K562 (cell line): ENCODE data around the gene MB21D2. TPM values are rescaled to one million over a fixed set of nuclear protein-coding genes. Genes with fewer than 3 reads are reported as not detected.

Experiments
- ATAC-seq: fragments of 200-7000 bp; cut with Tn5 transposase; 3 replicates; pipeline ENCODE4 v1.9.1; 2020; ENCODE audit warnings: moderate library complexity
- BruUV-seq: library from RNA; stranded (reverse); fragments of 400-500 nt; replicated peaks from 2 replicates; lab custom pipeline; 2021; lab: Mats Ljungman, UMichigan
- CTCF ChIA-PET: fragments of 300-600 bp; formaldehyde crosslinking; extraction: SDS; loops from one replicate; lab custom pipeline; 2021; ENCODE audit warnings: low intra/inter-chr PET ratio; lab: Yijun Ruan, JAX
- POLR2A ChIA-PET: fragments of 300-600, 350-650 bp; sonication (Branson Sonifier 250); formaldehyde crosslinking; extraction: SDS; loops from one replicate; lab custom pipeline; 2021; ENCODE audit warnings: antibody characterized with exemption, inconsistent platforms; lab: Yijun Ruan, JAX
- DNase-seq, 4 experiments: peaks; one replicate each; pipeline versions ENCODE4 v3.0.0 to v3.0.0-alpha.2; 2011 to 2018; ENCODE audit warnings: low spot score in 3 of 4, mixed read lengths in 3 of 4; ENCODE audit errors: extremely low read depth in 1 of 4
- FAIRE-seq: peaks from 2 replicates; lab custom pipeline; 2011; peaks lifted over from hg19 to GRCh38; lab: Jason Lieb, UNC
- H2AFZ ChIP-seq: 2 replicates; pipeline ENCODE4 v1.6.0; 2011; ENCODE audit warnings: low read depth, low read length, control low read depth, inconsistent platforms
- H3K27ac ChIP-seq: fragments of 200-600 bp; 3 replicates; pipeline ENCODE4 v1.8.0; 2011; ENCODE audit warnings: low read depth, mild to moderate bottlenecking, control low read depth, inconsistent platforms, low read length, moderate library complexity, mixed read lengths; ENCODE audit errors: extremely low read depth
- H3K27me3 ChIP-seq, 2 experiments: fragments of 300-600 bp in 1 of 2; 2 replicates in 1 of 2; 3 replicates in 1 of 2; pipeline versions ENCODE4 v1.6.0 to v1.8.0; 2011; ENCODE audit warnings: inconsistent platforms in 2 of 2, low read length in 2 of 2, mild to moderate bottlenecking in 1 of 2, mixed read lengths in 1 of 2, moderate library complexity in 1 of 2; ENCODE audit not compliant: control insufficient read depth in 2 of 2, insufficient read depth in 2 of 2
- H3K36me3 ChIP-seq: fragments of 300-600 bp; 3 replicates; pipeline ENCODE4 v1.8.0; 2011; ENCODE audit warnings: mild to moderate bottlenecking, low read length, inconsistent platforms; ENCODE audit not compliant: control insufficient read depth, insufficient read depth
- H3K4me1 ChIP-seq, 2 experiments: fragments of 200-600 bp in 1 of 2; replicated peaks in 1 of 2; 2 replicates in 1 of 2; 3 replicates in 1 of 2; pipeline versions ENCODE4 v1.5.1 to v1.8.0; 2011; ENCODE audit warnings: inconsistent platforms in 2 of 2, low read length in 2 of 2, mild to moderate bottlenecking in 1 of 2, mixed read lengths in 1 of 2, moderate library complexity in 1 of 2; ENCODE audit not compliant: control insufficient read depth in 2 of 2, insufficient read depth in 2 of 2
- H3K4me2 ChIP-seq: 2 replicates; pipeline ENCODE4 v1.6.1; 2011; ENCODE audit warnings: low read length, control low read depth, inconsistent platforms, mixed read lengths; ENCODE audit not compliant: insufficient read depth
- H3K4me3 ChIP-seq: fragments of 200-600 bp; sonication (generic), shearing (Covaris generic); 2 replicates; pipeline ENCODE4 v1.5.1; 2016; ENCODE audit warnings: control low read depth, inconsistent platforms
- H3K79me2 ChIP-seq: fragments of 200-600 bp; 3 replicates; pipeline ENCODE4 v1.8.0; 2011; ENCODE audit warnings: low read length, inconsistent platforms; ENCODE audit not compliant: control insufficient read depth, insufficient read depth
- H3K9ac ChIP-seq, 2 experiments: 2 replicates each; pipeline versions ENCODE4 v1.6.0 to v1.6.1; 2011; ENCODE audit warnings: low read depth in 2 of 2, low read length in 2 of 2, control low read depth in 1 of 2, inconsistent platforms in 1 of 2, mild to moderate bottlenecking in 1 of 2, mixed read lengths in 1 of 2; ENCODE audit not compliant: insufficient read depth in 1 of 2
- H3K9me1 ChIP-seq: one replicate; pipeline ENCODE4 v1.6.0; 2011; ENCODE audit warnings: inconsistent platforms, mild to moderate bottlenecking, low read length, moderate library complexity; ENCODE audit not compliant: control insufficient read depth, insufficient read depth
- H3K9me3 ChIP-seq: replicated peaks from 2 replicates; pipeline ENCODE4 v1.5.1; 2011; ENCODE audit warnings: low read depth, low read length, inconsistent platforms; ENCODE audit not compliant: control insufficient read depth, insufficient read depth
- H4K20me1 ChIP-seq: replicated peaks from 2 replicates; pipeline ENCODE4 v1.6.1; 2011; ENCODE audit warnings: low read length, inconsistent platforms, mixed read lengths; ENCODE audit not compliant: control insufficient read depth, insufficient read depth
- FOXO4 ChIP-seq: fragments of 450-650 bp; formaldehyde crosslinking; IDR thresholded peaks from 2 replicates; pipeline ENCODE4 v1.4.0; 2020; ENCODE audit warnings: mild to moderate bottlenecking, moderate library complexity
- POLR3G ChIP-seq: IDR thresholded peaks from 2 replicates; pipeline ENCODE4 v1.6.1; 2011; ENCODE audit not compliant: insufficient read length, insufficient replicate concordance; ENCODE audit errors: extremely low read depth
- RAD21 ChIP-seq, 2 experiments: fragments of 250-450 bp in 1 of 2; fragments of 450-650 bp in 1 of 2; sonication (Bioruptor Pico) in 1 of 2; formaldehyde crosslinking in 1 of 2; IDR thresholded peaks in 1 of 2; conservative IDR thresholded peaks in 1 of 2; 2 replicates each; pipeline versions ENCODE4 v1.4.0 to v1.8.0; 2020 to 2022; ENCODE audit warnings: mild to moderate bottlenecking in 2 of 2, moderate library complexity in 1 of 2
- ZBTB43 ChIP-seq: sonication (generic); formaldehyde crosslinking; IDR thresholded peaks from 2 replicates; pipeline ENCODE4 v1.8.0; 2023; ENCODE audit warnings: mild to moderate bottlenecking, missing genetic modification reagents
- ZNF444 ChIP-seq: fragments of 250-450 bp; sonication (Bioruptor Pico); IDR thresholded peaks from 2 replicates; pipeline ENCODE4 v1.4.0; 2020; ENCODE audit warnings: mild to moderate bottlenecking, moderate library complexity
- ZNF511 ChIP-seq: sonication (generic); formaldehyde crosslinking; IDR thresholded peaks from 2 replicates; pipeline ENCODE4 v1.8.0; 2022; ENCODE audit warnings: mild to moderate bottlenecking, missing genetic modification reagents
- ZNF695 ChIP-seq: fragments of 450-650 bp; formaldehyde crosslinking; IDR thresholded peaks from 2 replicates; pipeline ENCODE4 v1.4.0; 2020; ENCODE audit warnings: mild to moderate bottlenecking, moderate library complexity
- WGBS: fragments of 100-300 bp; shearing (Covaris generic); methylation state at CpG from one replicate; pipeline ENCODE4 v1.1.6; 2016; ENCODE audit warnings: low coverage, mixed read lengths; ENCODE audit not compliant: insufficient coverage; ENCODE audit errors: missing lambda C conversion rate; 5-methylcytosine and 5-hydroxymethylcytosine counted together
- in situ Hi-C: fragments of 300-500 bp; cut with MboI; formaldehyde crosslinking; loops from 4 replicates; pipeline ENCODE4 v1.15.0; 2018; ENCODE audit warnings: inconsistent platforms, mixed read lengths
- intact Hi-C: fragments of 100-400 bp; cut with micrococcal nuclease; formaldehyde crosslinking; loops from 2 replicates; pipeline ENCODE4 v1.14.2; 2022
- polyA plus RNA-seq, 8 experiments: library from polyadenylated mRNA; depleted of rRNA in 4 of 8; stranded (reverse) in 5 of 8; unstranded in 3 of 8; fragments of >200 nt; fragmentation: Nextera tagmentation in 2 of 8; fragmentation: Illumina TruSeq in 1 of 8; extraction: Ambion mirVana in 2 of 8; extraction: Trizol in 1 of 8; gene quantifications; 2 replicates each; pipeline versions ENCODE4 v1.2.1 to v1.2.3, GENCODE V29; 2011 to 2014; ENCODE audit warnings: inconsistent platforms in 1 of 8, missing spikeins in 1 of 8
- total RNA-seq, 7 experiments: library from RNA; depleted of rRNA in 6 of 7; stranded (reverse); fragments of >200 nt in 6 of 7; fragmentation: Illumina TruSeq in 2 of 7; extraction: Trizol in 2 of 7; gene quantifications; 2 replicates each; pipeline versions ENCODE4 v1.2.1 to v1.2.3, GENCODE V29; 2011 to 2021; ENCODE audit warnings: low replicate concordance in 1 of 7

The MB21D2 gene
- total and polyA plus RNA-seq, 9 of the 15 experiments (the other 6 are each of a cell fraction or from before 2014, with no cell fraction given), result 0.01 TPM; not detected in 8

- Histone ChIP-seq H3K9me3 (0 out of 2 replicates have a peak, but pooled peaks cover 1% of the 10 kb centered on the region), H3K9ac (no peak overlapping the region), H3K79me2 (no peaks in the 10 kb centered on the region), H3K4me3 (no peak overlapping the region), H3K4me2 (no peak overlapping the region), H3K4me1 (no peaks in the 10 kb centered on the region), H2AFZ (no peak overlapping the region), H3K9me1 (no peaks in the 10 kb centered on the region), H3K36me3 (no peaks in the 10 kb centered on the region)
- CTCF ChIA-PET, result no interaction called here
- no peak for DNase-seq
- in situ Hi-C loops, result no loop called here
- 4% methylated on average over 5 of the region's 5 CpGs for WGBS
- no peak for FAIRE-seq
- TF ChIP-seq FOXO4 (CRISPR knock-in tag) (no peak), ZNF511 (CRISPR knock-in tag) (no peak), ZNF444 (CRISPR knock-in tag) (no peak), POLR3G (no peak), ZNF695 (CRISPR knock-in tag) (no peak), ZBTB43 (CRISPR knock-in tag) (no peak), RAD21 (CRISPR knock-in tag; conservative IDR thresholded peaks at IDR 0.05 in 1 of 2, IDR thresholded peaks at IDR 0.05 in 1 of 2) (peak in 1 of 2 experiments; percentile 12; a peak in 1 of 4 replicates)
- TF ChIP-seq, all 486 proteins: peak for 1
- POLR2A ChIA-PET, result no interaction called here
- ATAC-seq, result no peak
- H3K27ac ChIP-seq, result no peak overlapping the region
- no peaks in the 10 kb centered on the region for H4K20me1 ChIP-seq
- intact Hi-C loops, result no loop called here
- no peaks in the 10 kb centered on the region for H3K27me3 ChIP-seq
- no TSS peak for BruUV-seq
These were observed 145.3 kb downstream of the MB21D2 start for GRCh38 chr3:192772240-192772894.
